GM18499 (cell line): ENCODE data around the gene NUDT4B.
"Not testable (repeated sequence)": the region's sequence is repeated elsewhere in the genome, so short reads cannot be mapped to it uniquely, and the experiment has no call there.

Source experiments
- ATAC-seq: cut with Tn5 transposase; IDR thresholded peaks from one replicate; pipeline ENCODE4 v1.9.1; 2021; ENCODE audit warnings: moderate number of reproducible peaks; ENCODE audit not compliant: insufficient read depth, unreplicated experiment

NUDT4B gene

GRCh38 chr1:148791543-148792099 is 43.0 kb downstream of the NUDT4B start:
- not testable (repeated sequence) for ATAC-seq

GRCh38 chr1:148793762-148794332 is 45.3 kb downstream of the NUDT4B start:
- ATAC-seq, result not testable (repeated sequence)
